HG03469 (cell line): ENCODE measurements around the gene SLC43A2.
"Not testable (repeated sequence)": the region's sequence is repeated elsewhere in the genome, so short reads cannot be mapped to it uniquely, and the experiment has no call there.

ENCODE experiments used
- ATAC-seq: cut with Tn5 transposase; IDR thresholded peaks from one replicate; pipeline ENCODE4 v1.9.1; 2021; ENCODE audit warnings: mild to moderate bottlenecking, moderate library complexity, moderate number of reproducible peaks; ENCODE audit not compliant: unreplicated experiment

SLC43A2 gene

GRCh38 chr17:1627982-1628855, at the start of gene SLC43A2:
Gene SLC43A2 (minus strand): TSS chr17:1628834. CDS start chr17:1627874, 960 bp downstream.
- no peak for ATAC-seq

- ATAC-seq: no peak
These were observed 47.8 kb upstream of the SLC43A2 start for GRCh38 chr17:1676401-1676800.

GRCh38 chr17:1673041-1673785, 44.6 kb upstream of the SLC43A2 start:
- ATAC-seq: no peak

GRCh38 chr17:1663934-1664333, 35.3 kb upstream of the SLC43A2 start:
- not testable (repeated sequence) for ATAC-seq

GRCh38 chr17:1661045-1661444, 32.4 kb upstream of the SLC43A2 start:
- ATAC-seq: no peak

- ATAC-seq: no peak
These were observed 29.5 kb upstream of the SLC43A2 start for GRCh38 chr17:1658100-1658499.

- no peak for ATAC-seq
These were observed 25.1 kb upstream of the SLC43A2 start for GRCh38 chr17:1653735-1654134.

GRCh38 chr17:1652794-1653193, 24.2 kb upstream of the SLC43A2 start:
- ATAC-seq: not testable (repeated sequence)

- ATAC-seq: no peak
These were observed 22.9 kb upstream of the SLC43A2 start for GRCh38 chr17:1651559-1651844.

- ATAC-seq: no peak
These were observed 22.3 kb upstream of the SLC43A2 start for GRCh38 chr17:1650731-1651558.

GRCh38 chr17:1649844-1650501, 21.3 kb upstream of the SLC43A2 start, which contains the start of gene RILP:
Gene RILP (minus strand): TSS chr17:1649866. CDS start chr17:1649804, 62 bp downstream.
- ATAC-seq: no peak

- ATAC-seq: peak; percentile 30
These were observed 20.6 kb upstream of the SLC43A2 start for GRCh38 chr17:1648963-1649843.

GRCh38 chr17:1648173-1648962, 19.7 kb upstream of the SLC43A2 start:
- no peak for ATAC-seq

- ATAC-seq: no peak
These were observed 19.2 kb upstream of the SLC43A2 start for GRCh38 chr17:1647802-1648171.

- ATAC-seq: no peak
These were observed 17.7 kb upstream of the SLC43A2 start for GRCh38 chr17:1646199-1646875.

- ATAC-seq: no peak
These were observed 16.9 kb upstream of the SLC43A2 start, which contains the start of gene SCARF1 for GRCh38 chr17:1645207-1646171. Gene SCARF1 (minus strand): TSS chr17:1645732. CDS start chr17:1645697, 35 bp downstream.
